Pons (tissue), 1 donor: ENCODE results near the gene LRP1.

Source experiments
- DNase-seq: peaks from one replicate; pipeline ENCODE4 v3.0.0-alpha.2; 2016; ENCODE audit warnings: low spot score

Gene LRP1

DNA sequence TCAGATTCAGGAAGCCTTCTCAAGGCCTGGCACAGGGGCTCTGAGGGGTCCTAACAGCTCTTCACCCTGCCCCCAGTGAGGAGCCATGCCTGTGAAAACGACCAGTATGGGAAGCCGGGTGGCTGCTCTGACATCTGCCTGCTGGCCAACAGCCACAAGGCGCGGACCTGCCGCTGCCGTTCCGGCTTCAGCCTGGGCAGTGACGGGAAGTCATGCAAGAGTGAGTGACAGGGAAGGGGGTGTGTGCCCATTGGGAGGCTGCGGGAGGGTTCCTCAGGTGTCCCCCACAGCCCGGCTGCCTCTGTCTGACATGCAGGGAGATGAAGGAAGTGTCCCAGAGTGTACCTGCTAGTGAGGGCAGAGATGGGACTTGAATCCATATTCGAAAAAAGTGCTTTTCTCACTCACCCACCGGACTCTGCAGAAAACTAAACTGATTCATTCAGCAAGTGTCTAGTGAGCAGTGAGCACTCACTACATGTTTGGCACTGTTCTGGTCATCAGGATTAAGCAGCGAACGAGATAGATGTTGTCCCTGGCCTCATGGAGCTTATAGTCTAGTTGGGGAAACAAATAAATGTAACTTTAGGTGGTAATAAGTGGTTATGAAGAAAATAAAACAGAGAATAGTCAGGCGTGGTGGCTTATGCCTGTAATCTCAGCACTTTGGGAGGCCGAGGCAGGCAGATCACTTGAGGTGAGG lies 28.6 kb downstream of the LRP1 start:
- DNase-seq = no peak

DNA sequence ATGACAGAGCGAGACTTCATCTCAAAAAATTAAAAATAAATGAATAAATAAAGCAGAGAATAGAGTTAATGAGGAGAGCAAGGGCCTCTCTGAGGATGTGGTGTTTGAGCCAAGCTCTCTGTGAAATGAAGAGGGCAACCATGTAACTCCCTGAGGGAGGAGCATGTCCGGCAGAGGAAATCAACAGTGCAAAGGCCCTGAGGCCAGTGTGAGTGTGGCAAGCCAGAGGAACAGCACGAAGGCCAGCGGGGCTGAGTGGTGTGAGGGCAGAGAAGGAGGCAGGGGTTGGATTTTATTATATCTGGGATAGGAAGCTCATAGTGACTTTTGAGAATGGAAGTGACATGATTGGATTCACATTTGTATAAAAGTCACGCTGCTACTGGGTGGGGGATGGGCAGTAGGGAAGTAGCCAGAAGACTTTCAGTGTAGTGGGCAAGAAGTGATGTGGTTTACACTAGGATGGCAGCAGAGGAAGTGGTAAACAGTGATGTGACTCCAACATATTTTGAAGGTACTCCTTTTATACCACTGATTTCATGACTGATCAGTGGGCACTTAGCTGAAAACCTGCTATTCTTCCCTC lies 29.4 kb downstream of the LRP1 start:
- peak; percentile 63 for DNase-seq

DNA sequence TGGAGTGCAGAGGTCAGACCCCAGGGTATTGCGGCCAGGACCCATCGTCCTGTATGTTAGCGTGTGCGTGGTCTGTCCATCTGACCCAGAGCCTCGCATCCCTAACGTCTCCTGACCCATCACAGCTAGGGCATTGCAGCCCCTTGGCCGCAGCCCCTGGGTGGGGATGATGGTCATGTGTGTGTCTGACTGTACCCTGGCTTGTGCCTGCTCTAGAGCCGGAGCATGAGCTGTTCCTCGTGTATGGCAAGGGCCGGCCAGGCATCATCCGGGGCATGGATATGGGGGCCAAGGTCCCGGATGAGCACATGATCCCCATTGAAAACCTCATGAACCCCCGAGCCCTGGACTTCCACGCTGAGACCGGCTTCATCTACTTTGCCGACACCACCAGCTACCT lies 29.9 kb downstream of the LRP1 start:
- no peak for DNase-seq

DNA sequence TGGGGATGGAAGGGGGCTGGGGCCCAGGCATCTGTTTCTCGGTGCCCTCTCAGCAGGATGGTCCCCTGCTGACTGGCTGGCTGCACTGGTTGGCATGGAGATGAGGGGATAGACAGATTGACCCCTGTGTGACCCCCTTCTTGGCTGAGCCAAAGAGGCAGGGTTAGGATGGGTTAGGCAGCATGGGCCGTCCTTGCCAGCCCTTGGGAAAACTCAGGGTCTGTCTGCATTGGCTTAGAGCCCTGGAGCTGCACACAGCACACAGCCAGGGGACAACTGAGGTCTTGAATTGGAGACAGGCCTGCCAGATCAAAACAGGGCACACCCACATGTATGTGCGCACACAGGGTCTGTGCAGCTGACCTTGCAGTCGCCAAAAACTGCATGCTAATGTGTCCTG lies 30.4 kb downstream of the LRP1 start:
- DNase-seq = no peak

DNA sequence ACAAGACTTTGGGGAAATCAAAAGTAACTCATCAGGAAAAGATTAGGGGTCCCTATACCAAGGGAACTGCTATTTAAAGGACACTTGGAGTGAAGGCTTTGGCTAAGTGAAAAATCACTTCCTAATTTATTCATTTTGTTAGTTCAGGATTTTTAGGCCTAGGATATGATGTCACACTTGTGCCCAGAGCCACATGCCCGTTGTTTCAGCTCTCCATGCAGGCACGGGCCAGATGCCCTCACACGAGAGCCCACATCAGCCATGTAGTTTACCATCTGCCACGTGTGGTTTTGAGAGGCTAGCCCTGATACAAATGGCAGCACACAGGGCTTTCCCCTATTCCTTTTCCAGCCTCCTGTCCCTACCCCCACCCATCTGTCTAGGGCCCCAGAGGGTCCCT lies 31.0 kb downstream of the LRP1 start:
- DNase-seq = no peak

DNA sequence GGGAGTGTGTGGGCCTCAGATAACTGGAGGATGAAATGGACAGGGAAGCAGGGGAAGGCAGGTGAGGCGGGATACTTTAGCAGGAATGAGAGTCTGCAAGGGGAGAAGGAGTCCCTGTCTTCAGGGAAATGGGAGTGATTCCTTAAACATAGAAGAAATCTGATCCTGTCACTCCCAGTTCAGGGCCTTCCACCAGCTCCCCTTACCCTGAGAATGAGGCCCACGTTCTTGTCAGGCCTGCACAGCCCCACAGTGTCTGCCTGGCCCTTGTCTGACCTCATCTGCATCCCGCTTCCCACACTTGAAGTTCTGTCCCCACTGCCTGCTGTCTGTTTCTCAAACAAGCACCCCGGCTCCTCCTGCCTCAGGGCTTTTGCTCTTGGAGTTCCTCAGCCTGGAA lies 31.8 kb downstream of the LRP1 start:
- DNase-seq = no peak

DNA sequence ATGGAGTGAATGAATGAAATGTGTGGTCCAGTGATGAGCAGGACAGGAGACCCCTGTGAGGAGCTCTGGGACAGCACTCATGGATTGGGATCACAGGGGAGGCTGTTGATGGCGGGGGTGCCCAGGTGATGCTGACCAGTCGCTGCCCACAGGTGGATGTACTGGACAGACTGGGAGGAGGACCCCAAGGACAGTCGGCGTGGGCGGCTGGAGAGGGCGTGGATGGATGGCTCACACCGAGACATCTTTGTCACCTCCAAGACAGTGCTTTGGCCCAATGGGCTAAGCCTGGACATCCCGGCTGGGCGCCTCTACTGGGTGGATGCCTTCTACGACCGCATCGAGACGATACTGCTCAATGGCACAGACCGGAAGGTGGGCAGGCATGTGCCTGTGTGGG lies 32.5 kb downstream of the LRP1 start:
- DNase-seq = no peak

DNA sequence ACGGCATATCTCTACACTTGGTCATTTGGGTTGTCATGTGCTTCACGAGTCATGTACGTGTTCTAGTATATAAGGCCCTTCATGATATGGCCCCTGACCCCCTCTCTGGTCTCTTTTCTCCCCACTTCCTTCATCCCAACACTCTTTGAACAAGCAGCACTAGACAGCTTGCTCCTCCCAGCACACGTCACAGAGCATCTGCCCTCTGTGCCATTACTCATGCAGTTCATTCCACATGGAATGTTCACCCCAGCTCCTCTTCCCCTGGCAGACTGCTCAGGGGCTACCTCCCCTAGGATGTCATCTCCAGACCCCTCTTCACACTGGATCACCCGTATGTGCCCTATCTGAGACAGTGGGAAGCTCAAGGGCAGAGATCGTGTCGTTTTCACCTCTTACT lies 33.2 kb downstream of the LRP1 start:
- no peak for DNase-seq

DNA sequence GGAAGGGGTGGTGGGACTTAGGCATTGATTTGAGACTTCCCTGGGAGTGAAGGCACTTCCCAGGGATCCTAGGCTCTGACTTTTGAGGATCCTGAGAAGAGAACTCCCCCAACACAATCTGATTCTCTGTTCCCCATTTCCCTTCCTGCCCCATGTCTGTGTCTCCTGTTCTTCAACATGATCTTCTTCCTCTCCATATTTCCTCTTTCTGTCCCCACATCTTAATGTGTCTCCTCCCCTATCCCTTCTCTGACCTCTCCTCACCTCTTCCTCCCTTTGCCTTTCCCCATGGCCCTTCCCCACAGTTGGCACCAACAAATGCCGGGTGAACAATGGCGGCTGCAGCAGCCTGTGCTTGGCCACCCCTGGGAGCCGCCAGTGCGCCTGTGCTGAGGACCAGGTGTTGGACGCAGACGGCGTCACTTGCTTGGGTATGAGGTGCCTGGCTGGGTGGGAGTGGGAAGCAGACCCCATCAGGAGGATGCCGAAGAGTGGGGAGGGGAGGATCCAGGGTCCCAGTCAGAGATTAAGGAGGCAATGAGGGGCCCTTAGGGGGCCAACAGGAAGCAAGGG lies 34.4 kb downstream of the LRP1 start:
- DNase-seq = peak; percentile 58

DNA sequence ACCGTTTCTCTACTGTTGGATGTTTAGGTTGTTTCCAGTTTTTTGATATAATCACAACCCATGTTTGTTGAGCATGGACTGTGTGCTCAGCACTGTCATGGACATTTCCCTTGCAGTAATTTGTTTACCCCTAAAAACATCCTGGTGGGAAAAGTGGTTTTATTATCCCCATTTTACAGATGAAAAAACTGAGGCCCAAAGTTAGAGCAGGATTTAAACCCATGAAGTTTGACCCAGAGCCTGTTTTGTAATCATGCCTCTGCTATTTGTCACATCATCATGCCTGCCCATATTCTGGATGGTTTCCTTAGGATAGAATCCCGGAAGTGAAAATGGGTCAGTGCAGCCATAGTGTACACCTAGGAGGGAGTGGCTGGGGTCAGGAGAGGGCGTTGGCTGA lies 36.2 kb downstream of the LRP1 start:
- no peak for DNase-seq

DNA sequence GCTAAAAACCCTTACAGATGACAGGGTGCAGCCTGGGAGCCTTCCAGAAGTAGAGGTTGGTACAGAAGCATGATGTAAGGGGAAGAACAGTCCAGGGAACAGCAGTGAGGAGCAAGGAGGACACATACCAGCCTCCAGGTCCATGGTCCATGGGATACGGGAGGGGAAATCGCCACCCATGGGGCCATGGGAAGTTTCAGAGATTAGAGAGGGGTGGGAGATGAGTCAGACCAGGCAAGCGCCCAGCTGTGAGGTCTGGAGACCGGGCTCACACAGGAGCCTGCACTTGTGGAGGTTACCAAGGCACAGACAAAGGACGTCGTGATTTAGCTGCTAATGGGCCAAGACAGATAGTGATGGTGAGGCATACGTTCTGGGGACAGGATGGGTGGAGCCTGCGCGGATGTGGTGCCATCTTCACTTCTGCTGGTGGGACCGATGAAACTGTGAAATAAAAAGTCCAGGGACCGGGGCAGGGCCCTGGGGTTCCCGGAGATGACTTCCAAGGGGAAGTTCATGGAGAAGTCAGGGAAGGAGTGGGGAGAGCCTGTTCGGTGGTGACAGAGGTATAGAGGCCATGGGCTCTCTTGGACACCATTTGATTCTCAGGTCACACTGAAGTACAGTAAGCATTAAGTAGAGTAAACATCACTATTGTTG lies 36.8 kb downstream of the LRP1 start:
- DNase-seq = no peak

DNA sequence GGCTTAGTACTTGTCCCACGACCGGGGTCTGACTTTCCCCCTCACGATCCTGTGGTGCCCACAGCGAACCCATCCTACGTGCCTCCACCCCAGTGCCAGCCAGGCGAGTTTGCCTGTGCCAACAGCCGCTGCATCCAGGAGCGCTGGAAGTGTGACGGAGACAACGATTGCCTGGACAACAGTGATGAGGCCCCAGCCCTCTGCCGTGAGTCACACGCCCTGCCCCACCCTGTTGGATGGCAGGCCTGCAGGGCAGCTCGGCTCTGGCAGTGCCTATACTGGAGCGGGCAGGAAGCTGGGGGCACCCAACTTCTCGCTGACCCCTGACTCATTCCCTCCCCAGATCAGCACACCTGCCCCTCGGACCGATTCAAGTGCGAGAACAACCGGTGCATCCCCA lies 37.5 kb downstream of the LRP1 start:
- DNase-seq = no peak

DNA sequence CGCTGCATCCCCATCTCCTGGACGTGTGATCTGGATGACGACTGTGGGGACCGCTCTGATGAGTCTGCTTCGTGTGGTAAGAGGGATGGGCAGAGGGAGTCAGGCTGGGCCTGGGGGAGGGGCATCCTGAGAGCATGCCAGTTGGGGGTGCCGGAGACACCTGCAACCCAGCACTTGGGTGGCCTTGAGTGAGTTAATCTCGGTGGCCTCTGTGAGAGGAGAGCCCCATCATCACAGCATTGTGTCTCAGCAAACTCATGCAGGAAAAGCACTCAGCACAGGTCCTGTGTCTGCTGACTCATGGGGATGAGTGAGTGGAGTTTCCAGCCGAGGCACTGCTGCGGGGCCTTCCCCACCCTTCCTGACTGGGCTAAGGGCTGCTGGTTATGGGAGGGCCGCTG lies 38.7 kb downstream of the LRP1 start:
- no peak for DNase-seq

DNA sequence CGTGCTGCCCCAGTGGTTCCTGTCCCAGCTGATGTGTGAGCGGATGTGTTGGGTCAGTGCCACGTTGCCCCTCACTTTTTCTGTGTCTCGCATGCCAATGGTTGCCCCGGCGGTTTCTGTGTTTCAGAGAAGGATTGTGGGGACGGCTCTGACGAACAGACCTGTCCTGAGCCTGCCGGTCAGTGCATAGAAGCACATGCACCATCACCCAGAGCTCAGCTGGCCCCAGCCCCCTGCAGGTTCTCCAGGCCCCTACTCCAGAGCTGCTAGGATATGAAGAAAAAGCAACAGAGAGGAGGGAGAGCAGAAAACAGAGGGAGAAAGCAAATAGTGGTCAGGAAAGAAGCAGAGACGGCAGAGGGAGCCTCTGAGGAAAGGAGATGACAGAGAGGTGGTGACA lies 39.8 kb downstream of the LRP1 start:
- no peak for DNase-seq

DNA sequence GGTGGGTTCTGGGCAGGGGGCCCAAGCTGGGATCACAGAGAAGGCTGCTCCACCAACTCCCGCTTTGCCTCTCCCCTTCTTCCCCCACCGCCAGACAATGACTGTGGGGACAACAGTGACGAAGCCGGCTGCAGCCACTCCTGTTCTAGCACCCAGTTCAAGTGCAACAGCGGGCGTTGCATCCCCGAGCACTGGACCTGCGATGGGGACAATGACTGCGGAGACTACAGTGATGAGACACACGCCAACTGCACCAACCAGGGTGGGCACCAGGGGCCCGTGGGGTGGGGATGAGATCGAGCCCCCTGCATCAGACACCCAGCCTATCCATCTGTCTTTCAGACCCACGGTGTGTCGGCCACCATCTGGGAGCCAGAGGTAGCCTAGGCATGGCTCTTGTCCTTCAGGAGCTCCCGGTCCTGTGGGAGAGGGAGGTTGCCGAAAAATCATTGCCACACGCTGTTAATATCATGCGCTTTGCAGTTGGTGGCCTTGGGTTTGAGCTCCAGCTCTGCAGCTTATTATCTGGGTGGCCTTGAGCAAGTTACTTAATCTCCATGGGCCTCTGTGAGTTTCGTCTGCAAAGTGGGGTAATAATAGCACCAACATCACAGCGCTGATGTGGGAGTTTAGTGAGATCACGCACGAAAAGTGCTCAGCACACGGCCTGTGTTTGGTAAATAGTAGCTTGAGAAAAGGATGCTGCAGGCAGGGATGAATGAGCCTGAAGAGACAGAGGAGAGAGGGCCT lies 40.9 kb downstream of the LRP1 start:
- DNase-seq = no peak

DNA sequence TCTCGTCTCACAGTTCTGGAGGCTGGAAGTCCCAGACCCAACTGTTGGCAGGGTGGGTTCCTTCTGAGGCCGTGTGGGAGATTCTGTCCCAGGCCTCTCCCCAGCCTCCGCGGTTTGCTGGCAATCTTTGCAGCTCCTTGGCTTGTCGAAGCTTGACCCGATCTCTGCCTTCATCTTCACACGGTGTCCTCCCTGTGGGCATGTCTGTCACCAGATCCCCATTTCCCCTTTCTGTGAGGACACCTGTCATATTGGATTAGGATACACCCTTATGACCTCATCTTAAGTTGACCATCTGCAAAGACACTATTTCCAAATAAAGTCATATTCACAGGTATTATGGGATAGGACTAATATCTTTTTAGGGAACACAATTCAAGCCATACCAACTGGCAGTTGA lies 41.7 kb downstream of the LRP1 start:
- DNase-seq = no peak

DNA sequence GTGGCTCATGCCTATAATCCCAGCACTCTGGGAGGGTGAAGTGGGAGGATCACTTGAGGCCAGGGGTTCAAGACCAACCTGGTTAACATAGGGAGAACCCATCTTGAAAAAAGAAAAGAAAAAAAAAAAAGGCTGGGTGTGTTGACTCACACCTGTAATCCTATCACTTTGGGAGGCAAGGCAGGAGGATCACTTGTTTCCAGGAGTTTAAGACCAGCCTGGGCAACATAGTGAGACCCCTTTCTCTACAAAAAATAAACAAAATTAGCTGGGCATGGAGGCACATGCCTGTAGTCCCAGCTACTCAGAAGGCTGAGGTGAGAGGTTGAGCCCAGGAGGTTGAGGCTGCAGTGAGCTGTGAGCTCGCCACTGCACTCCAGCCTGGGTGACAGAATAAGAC lies 42.1 kb downstream of the LRP1 start:
- DNase-seq = no peak

DNA sequence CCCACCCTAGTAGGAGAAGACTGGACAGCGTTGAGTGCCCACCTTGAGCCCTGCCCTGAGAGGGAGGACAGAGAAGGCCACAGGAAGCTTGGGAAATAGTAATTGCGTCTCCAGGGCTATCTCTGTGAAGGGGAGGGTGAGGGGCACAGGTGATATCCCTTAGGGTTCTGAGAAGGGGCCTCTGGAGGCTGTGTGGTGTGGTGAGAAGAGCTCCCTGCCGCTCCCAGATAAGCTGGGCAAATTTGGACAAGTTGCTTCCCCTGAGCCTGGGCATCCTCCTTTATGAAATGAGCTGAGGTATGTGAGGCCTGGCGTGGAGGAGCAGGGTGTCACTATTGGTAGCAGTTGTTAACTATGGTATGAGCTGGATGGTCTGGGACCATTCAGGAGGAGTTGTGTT lies 42.6 kb downstream of the LRP1 start:
- DNase-seq = no peak

DNA sequence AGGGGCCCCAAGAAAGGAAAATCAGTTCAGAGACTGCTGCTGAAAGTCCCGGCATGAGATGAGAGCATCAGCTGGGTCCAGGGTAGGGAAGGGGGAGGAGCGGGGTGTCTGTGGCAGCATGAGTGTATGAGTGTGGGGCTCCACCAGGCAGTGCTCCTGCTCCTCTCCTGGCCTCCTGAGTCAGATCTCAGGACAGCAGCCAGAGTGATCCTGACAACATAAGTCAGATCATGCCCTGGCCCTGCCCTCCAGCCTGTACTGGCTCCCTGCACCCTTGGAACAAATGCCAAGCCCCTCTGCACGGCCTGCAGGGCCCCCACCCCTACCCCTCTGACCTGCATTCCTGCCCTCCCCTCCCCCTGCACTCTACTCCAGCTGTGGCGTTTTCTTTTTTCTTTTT lies 43.4 kb downstream of the LRP1 start:
- no peak for DNase-seq

DNA sequence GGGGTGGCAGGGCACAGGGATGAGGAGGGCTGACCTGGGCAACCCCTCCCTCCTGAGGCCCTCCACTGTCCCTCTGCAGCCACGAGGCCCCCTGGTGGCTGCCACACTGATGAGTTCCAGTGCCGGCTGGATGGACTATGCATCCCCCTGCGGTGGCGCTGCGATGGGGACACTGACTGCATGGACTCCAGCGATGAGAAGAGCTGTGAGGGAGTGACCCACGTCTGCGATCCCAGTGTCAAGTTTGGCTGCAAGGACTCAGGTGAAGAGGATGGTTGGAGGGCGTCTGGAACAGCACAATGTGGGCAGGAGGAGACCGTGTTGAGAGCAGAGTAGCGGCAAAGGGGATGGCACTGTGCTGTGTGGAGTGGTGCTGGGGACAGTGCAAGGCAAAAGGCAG lies 44.8 kb downstream of the LRP1 start:
- no peak for DNase-seq

DNA sequence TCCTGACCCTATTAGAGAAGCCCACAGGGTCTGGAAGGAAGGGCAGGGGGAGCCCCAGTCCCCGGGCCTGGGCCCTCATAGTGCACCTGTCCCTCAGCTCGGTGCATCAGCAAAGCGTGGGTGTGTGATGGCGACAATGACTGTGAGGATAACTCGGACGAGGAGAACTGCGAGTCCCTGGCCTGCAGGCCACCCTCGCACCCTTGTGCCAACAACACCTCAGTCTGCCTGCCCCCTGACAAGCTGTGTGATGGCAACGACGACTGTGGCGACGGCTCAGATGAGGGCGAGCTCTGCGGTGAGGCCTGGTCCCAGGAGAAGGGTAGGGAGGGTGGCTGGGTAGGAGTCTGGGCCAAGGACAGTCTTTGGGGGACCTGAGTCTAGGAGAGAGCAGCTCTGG lies 45.4 kb downstream of the LRP1 start:
- no peak for DNase-seq

DNA sequence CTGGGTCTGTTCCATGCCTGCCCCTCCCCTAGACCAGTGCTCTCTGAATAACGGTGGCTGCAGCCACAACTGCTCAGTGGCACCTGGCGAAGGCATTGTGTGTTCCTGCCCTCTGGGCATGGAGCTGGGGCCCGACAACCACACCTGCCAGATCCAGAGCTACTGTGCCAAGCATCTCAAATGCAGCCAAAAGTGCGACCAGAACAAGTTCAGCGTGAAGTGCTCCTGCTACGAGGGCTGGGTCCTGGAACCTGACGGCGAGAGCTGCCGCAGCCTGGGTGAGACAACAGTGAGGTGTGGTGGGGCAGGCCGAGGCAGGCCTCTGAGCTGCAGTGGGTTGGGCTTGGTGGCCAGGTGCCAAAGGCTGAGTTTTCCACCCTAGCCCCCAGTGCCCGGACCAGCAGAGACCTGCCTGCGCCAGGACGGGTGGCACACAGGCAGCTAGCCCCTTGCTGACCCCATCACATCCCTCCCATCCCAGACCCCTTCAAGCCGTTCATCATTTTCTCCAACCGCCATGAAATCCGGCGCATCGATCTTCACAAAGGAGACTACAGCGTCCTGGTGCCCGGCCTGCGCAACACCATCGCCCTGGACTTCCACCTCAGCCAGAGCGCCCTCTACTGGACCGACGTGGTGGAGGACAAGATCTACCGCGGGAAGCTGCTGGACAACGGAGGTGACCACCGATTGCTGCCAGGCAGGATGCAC lies 47.3 kb downstream of the LRP1 start:
- DNase-seq = peak; percentile 67
